SK-N-SH (cell line): Measurements from ENCODE around the gene PIAS4. TPM values are rescaled to one million over a fixed set of nuclear protein-coding genes. Genes with fewer than 3 reads are reported as not detected.

ENCODE experiments used
- CTCF ChIA-PET: fragments of 300-600, 350-600 bp; formaldehyde crosslinking; extraction: SDS; loops from one replicate; lab custom pipeline; 2021; lab: Yijun Ruan, JAX
- POLR2A ChIA-PET: fragments of 350-600 bp; sonication (Branson Sonifier 250); formaldehyde crosslinking; extraction: SDS; loops from one replicate; lab custom pipeline; 2020; ENCODE audit warnings: antibody characterized with exemption, inconsistent platforms; lab: Yijun Ruan, JAX
- DNase-seq: peaks from one replicate; pipeline ENCODE4 v3.0.0; 2012
- H2AFZ ChIP-seq: fragments of 200-600 bp; sonication (generic); 2 replicates; pipeline ENCODE4 v1.8.1; 2016; ENCODE audit warnings: antibody characterized with exemption, mild to moderate bottlenecking, low read depth
- H3F3A ChIP-seq: fragments of 200-600 bp; sonication (generic); replicated peaks from 2 replicates; pipeline ENCODE3; 2016; ENCODE audit warnings: antibody characterized with exemption, mild to moderate bottlenecking; ENCODE audit not compliant: insufficient read depth
- H3K27ac ChIP-seq, 2 experiments: fragments of 200-500 bp in 1 of 2; fragments of 200-600 bp in 1 of 2; sonication (Bioruptor generic) in 1 of 2; sonication (generic), shearing (Covaris generic) in 1 of 2; 2 replicates each; pipeline versions ENCODE4 v1.5.1 to v1.6.1; 2014 to 2016; ENCODE audit warnings: low read depth in 2 of 2, inconsistent platforms in 1 of 2, low read length in 1 of 2, mild to moderate bottlenecking in 1 of 2, mixed read lengths in 1 of 2
- H3K27me3 ChIP-seq: fragments of 200-600 bp; sonication (generic), shearing (Covaris generic); 2 replicates; pipeline ENCODE4 v1.6.1; 2016; ENCODE audit warnings: mixed run types; ENCODE audit not compliant: insufficient read depth
- H3K36me3 ChIP-seq, 2 experiments: fragments of 200-500 bp in 1 of 2; fragments of 200-600 bp in 1 of 2; sonication (Bioruptor generic) in 1 of 2; sonication (generic) in 1 of 2; replicated peaks in 1 of 2; 2 replicates each; pipeline versions ENCODE3 to v1.5.1; 2014 to 2016; ENCODE audit warnings: low read length in 1 of 2, mild to moderate bottlenecking in 1 of 2; ENCODE audit not compliant: insufficient read depth in 2 of 2, control insufficient read depth in 1 of 2
- H3K4me1 ChIP-seq, 2 experiments: fragments of 200-500 bp in 1 of 2; fragments of 200-600 bp in 1 of 2; sonication (Bioruptor generic) in 1 of 2; sonication (generic), shearing (Covaris generic) in 1 of 2; 2 replicates each; pipeline versions ENCODE4 v1.5.1 to v1.6.1; 2014 to 2016; ENCODE audit warnings: low read depth in 1 of 2, low read length in 1 of 2, mixed run types in 1 of 2; ENCODE audit not compliant: insufficient read depth in 2 of 2, control insufficient read depth in 1 of 2
- H3K4me2 ChIP-seq: fragments of 200-600 bp; sonication (generic), shearing (Covaris generic); 2 replicates; pipeline ENCODE4 v1.6.1; 2017; ENCODE audit warnings: mixed run types
- H3K4me3 ChIP-seq, 2 experiments: fragments of 200-500 bp in 1 of 2; fragments of 200-600 bp in 1 of 2; sonication (Bioruptor generic) in 1 of 2; sonication (generic), shearing (Covaris generic) in 1 of 2; 2 replicates each; pipeline versions ENCODE4 v1.5.1 to v1.8.1; 2014 to 2016; ENCODE audit warnings: low read depth in 2 of 2, inconsistent platforms in 1 of 2, low read length in 1 of 2, mild to moderate bottlenecking in 1 of 2, mixed read lengths in 1 of 2, moderate library complexity in 1 of 2
- H3K79me2 ChIP-seq: fragments of 200-600 bp; sonication (generic); 2 replicates; pipeline ENCODE4 v1.8.1; 2017; ENCODE audit warnings: mild to moderate bottlenecking; ENCODE audit not compliant: insufficient read depth
- H3K9ac ChIP-seq: fragments of 200-600 bp; sonication (generic); 2 replicates; pipeline ENCODE4 v1.6.1; 2017; ENCODE audit warnings: mixed run types
- H3K9me2 ChIP-seq: fragments of 200-600 bp; sonication (generic); 2 replicates; pipeline ENCODE4 v1.6.1; 2017; ENCODE audit warnings: mixed run types
- H3K9me3 ChIP-seq: fragments of 200-600 bp; sonication (generic); 2 replicates; pipeline ENCODE4 v1.6.1; 2017; ENCODE audit warnings: mixed run types, mild to moderate bottlenecking, moderate library complexity
- H4K20me1 ChIP-seq: fragments of 200-600 bp; sonication (generic); 2 replicates; pipeline ENCODE4 v1.6.1; 2017; ENCODE audit warnings: mild to moderate bottlenecking, mixed run types; ENCODE audit not compliant: insufficient read depth
- CHD2 ChIP-seq: fragments of 150-350 bp; IDR thresholded peaks from 2 replicates; pipeline ENCODE4 v1.6.1; 2018; ENCODE audit warnings: low read length; ENCODE audit not compliant: partially characterized antibody
- EP300 ChIP-seq, 2 experiments: IDR thresholded peaks; 2 replicates each; pipeline versions ENCODE4 v1.4.0 to v1.6.1; 2012; ENCODE audit warnings: borderline replicate concordance in 1 of 2, low read depth in 1 of 2, low read length in 1 of 2
- FOSL2 ChIP-seq: IDR thresholded peaks from 2 replicates; pipeline ENCODE4 v1.4.0; 2012; ENCODE audit warnings: low read depth, mild to moderate bottlenecking, moderate library complexity, borderline replicate concordance
- GATA2 ChIP-seq: sonication (generic); formaldehyde crosslinking; IDR thresholded peaks from 2 replicates; pipeline ENCODE4 v1.5.0; 2020; ENCODE audit warnings: mild to moderate bottlenecking, missing genetic modification reagents
- IRF3 ChIP-seq: fragments of 150-350 bp; IDR thresholded peaks from 2 replicates; pipeline ENCODE4 v1.6.1; 2016; ENCODE audit warnings: mild to moderate bottlenecking, low read depth, low read length
- WGBS: methylation state at CpG from one replicate; pipeline ENCODE4 v1.1.6; 2017; ENCODE audit warnings: low lambda C conversion rate; 5-methylcytosine and 5-hydroxymethylcytosine counted together
- polyA plus RNA-seq, 3 experiments: library from polyadenylated mRNA; depleted of rRNA; stranded (reverse); fragments of >200 nt; gene quantifications; 2 replicates each; pipeline ENCODE4 v1.2.3, GENCODE V29; 2012
- TF ChIP-seq, protein P1 (sequence below): IDR thresholded peaks from 2 replicates; pipeline ENCODE4 v1.4.0; 2012; ENCODE audit warnings: low read depth, borderline replicate concordance
- TF ChIP-seq, protein P2 (sequence below): IDR thresholded peaks from 2 replicates; pipeline ENCODE4 v1.4.0; 2012; ENCODE audit warnings: low read depth, borderline replicate concordance
- TF ChIP-seq, protein P3 (sequence below): IDR thresholded peaks from 2 replicates; pipeline ENCODE4 v1.6.1; 2012; ENCODE audit warnings: mild to moderate bottlenecking, low read depth, low read length, moderate library complexity

The PIAS4 gene
- polyA plus RNA-seq, 1 of the 3 experiments (the other 2 are of a cell fraction), result 14.1 TPM

DNA sequence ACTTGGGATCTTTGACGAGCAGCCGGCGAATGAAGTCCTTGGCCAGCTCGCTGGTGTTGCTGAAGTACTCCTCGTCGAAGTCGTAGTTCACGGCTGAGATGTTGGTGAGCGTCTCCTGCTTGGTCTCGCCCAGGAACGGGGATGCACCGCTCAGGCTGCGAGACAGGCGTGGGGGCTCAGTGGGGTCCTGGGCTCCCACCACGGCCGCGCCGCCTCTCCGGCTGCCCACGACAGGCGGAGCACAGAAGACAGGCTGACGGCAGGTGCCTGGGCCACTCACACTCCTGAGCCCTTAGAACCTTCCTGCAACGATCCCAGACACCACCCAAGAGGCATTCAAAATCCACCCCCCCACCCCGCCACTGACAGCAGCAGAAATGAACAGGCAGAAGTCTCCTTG is 46.5 kb upstream of the PIAS4 start:
- Histone ChIP-seq H3K4me3 (no peak overlapping the region), H4K20me1 (peaks cover 70% of the 10 kb centered on the region), H3K79me2 (peaks cover 45% of the 10 kb centered on the region), H3K4me2 (no peak overlapping the region), H2AFZ (no peak overlapping the region), H3K36me3 (peaks cover 34 to 55% of the 10 kb centered on the region in 2 experiments), H3K27me3 (no peaks in the 10 kb centered on the region), H3K9ac (no peak overlapping the region), H3K27ac (no peak overlapping the region), H3K4me1 (no peaks in the 10 kb centered on the region), H3K9me2 (no peaks in the 10 kb centered on the region), H3K9me3 (no peaks in the 10 kb centered on the region)
- DNase-seq, result no peak
- no CpG with 5 or more reads among the region's 24 CpGs for WGBS
- POLR2A ChIA-PET, result interaction anchor here (1.1 kb wide), 1 partner anchor 24 kb away, joined by 4 read pairs; the partner anchor contains the start of gene EEF2
- TF ChIP-seq, protein P1, sequence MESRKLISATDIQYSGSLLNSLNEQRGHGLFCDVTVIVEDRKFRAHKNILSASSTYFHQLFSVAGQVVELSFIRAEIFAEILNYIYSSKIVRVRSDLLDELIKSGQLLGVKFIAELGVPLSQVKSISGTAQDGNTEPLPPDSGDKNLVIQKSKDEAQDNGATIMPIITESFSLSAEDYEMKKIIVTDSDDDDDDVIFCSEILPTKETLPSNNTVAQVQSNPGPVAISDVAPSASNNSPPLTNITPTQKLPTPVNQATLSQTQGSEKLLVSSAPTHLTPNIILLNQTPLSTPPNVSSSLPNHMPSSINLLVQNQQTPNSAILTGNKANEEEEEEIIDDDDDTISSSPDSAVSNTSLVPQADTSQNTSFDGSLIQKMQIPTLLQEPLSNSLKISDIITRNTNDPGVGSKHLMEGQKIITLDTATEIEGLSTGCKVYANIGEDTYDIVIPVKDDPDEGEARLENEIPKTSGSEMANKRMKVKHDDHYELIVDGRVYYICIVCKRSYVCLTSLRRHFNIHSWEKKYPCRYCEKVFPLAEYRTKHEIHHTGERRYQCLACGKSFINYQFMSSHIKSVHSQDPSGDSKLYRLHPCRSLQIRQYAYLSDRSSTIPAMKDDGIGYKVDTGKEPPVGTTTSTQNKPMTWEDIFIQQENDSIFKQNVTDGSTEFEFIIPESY, result no peak
- TF ChIP-seq FOSL2 (no peak), IRF3 (no peak), EP300 (IDR thresholded peaks at IDR 0.05; ENCODE audit: borderline replicate concordance in 1 of 2, low read depth in 1 of 2, low read length in 1 of 2) (no peak), CHD2 (no peak)
- TF ChIP-seq, protein P2, sequence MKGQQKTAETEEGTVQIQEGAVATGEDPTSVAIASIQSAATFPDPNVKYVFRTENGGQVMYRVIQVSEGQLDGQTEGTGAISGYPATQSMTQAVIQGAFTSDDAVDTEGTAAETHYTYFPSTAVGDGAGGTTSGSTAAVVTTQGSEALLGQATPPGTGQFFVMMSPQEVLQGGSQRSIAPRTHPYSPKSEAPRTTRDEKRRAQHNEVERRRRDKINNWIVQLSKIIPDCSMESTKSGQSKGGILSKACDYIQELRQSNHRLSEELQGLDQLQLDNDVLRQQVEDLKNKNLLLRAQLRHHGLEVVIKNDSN, result no peak
- TF ChIP-seq, all 33 proteins: peak for 0
- peaks cover 10% of the 10 kb centered on the region for H3F3A ChIP-seq
- CTCF ChIA-PET, result no interaction called here

GRCh38 chr19:3963458-3964255 is 43.9 kb upstream of the PIAS4 start:
- no peak overlapping the region for H3K9ac ChIP-seq
- no peak overlapping the region for H3K4me3 ChIP-seq
- no peak overlapping the region for H3K4me2 ChIP-seq
- H3K36me3 ChIP-seq, result peaks cover 47 to 54% of the 10 kb centered on the region in 2 experiments
- H3K9me2 ChIP-seq, result no peaks in the 10 kb centered on the region
- no peak overlapping the region for H2AFZ ChIP-seq
- TF ChIP-seq, protein P3, sequence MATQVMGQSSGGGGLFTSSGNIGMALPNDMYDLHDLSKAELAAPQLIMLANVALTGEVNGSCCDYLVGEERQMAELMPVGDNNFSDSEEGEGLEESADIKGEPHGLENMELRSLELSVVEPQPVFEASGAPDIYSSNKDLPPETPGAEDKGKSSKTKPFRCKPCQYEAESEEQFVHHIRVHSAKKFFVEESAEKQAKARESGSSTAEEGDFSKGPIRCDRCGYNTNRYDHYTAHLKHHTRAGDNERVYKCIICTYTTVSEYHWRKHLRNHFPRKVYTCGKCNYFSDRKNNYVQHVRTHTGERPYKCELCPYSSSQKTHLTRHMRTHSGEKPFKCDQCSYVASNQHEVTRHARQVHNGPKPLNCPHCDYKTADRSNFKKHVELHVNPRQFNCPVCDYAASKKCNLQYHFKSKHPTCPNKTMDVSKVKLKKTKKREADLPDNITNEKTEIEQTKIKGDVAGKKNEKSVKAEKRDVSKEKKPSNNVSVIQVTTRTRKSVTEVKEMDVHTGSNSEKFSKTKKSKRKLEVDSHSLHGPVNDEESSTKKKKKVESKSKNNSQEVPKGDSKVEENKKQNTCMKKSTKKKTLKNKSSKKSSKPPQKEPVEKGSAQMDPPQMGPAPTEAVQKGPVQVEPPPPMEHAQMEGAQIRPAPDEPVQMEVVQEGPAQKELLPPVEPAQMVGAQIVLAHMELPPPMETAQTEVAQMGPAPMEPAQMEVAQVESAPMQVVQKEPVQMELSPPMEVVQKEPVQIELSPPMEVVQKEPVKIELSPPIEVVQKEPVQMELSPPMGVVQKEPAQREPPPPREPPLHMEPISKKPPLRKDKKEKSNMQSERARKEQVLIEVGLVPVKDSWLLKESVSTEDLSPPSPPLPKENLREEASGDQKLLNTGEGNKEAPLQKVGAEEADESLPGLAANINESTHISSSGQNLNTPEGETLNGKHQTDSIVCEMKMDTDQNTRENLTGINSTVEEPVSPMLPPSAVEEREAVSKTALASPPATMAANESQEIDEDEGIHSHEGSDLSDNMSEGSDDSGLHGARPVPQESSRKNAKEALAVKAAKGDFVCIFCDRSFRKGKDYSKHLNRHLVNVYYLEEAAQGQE, result no peak
- no peak for TF ChIP-seq GATA2
- ChIA-PET POLR2A (no interaction called here), CTCF (no interaction called here)
- peaks cover 73% of the 10 kb centered on the region for H4K20me1 ChIP-seq
- no peak for DNase-seq
- no peaks in the 10 kb centered on the region for H3K9me3 ChIP-seq
- peaks cover 65% of the 10 kb centered on the region for H3K79me2 ChIP-seq
- H3F3A ChIP-seq, result peaks cover 14% of the 10 kb centered on the region
- 94% methylated on average over 11 of the region's 35 CpGs for WGBS
- H3K27me3 ChIP-seq, result no peaks in the 10 kb centered on the region
- no peak overlapping the region for H3K27ac ChIP-seq
- peaks cover 0 to 9% of the 10 kb centered on the region in 2 experiments; a peak in 3 of 4 replicates for H3K4me1 ChIP-seq
